NCI-H526 treated with DMSO at 0.1 percent for 48 hours (cell line): ENCODE measurements around the gene ZC3H12C.

Experiments used
- DNase-seq: peaks from one replicate; lab custom pipeline; 2025; lab: John Stamatoyannopoulos, UW

The ZC3H12C gene

DNA sequence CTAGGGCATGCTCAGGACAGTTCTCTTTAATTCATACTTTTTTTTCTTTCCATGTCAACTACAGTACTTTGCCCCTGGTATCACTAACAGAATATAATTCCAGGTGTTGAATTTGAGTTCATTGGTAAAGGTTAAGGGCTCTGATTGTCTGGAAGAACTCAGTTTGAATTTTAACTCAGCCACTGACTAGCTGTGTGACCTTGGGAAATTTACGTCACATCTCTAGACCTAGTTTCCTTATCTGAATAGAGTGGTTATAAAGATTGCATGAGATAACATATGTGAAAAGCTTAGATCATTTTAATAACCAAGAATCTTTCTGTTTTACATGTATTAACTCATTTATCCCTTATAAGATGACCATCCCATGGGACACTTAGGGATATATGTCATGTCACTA lies 15.8 kb upstream of the ZC3H12C start:
- DNase-seq: no peak

DNA sequence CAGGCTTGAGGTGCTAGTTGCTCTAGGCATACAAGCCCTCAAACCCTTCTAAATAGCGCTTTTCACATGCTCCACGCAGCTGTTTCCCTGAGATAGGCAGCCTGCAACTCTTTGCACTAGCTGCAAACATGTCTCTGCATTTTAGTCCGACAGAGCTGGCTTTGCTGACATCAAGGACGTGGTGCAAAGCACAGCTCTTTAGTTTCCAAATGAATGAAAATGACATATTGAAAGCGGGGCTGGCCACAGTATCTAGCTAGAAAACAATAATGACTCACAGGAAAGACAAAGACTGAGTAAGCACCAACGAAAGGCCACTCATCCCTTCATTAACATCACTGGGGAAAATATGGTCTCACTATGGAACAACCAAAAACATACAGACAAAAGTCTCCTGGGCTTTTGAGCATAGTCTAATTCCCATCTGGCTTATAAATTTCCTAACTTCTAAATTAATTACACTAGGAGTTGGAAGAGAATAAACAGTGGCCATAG lies 15.3 kb upstream of the ZC3H12C start:
- DNase-seq: no peak

DNA sequence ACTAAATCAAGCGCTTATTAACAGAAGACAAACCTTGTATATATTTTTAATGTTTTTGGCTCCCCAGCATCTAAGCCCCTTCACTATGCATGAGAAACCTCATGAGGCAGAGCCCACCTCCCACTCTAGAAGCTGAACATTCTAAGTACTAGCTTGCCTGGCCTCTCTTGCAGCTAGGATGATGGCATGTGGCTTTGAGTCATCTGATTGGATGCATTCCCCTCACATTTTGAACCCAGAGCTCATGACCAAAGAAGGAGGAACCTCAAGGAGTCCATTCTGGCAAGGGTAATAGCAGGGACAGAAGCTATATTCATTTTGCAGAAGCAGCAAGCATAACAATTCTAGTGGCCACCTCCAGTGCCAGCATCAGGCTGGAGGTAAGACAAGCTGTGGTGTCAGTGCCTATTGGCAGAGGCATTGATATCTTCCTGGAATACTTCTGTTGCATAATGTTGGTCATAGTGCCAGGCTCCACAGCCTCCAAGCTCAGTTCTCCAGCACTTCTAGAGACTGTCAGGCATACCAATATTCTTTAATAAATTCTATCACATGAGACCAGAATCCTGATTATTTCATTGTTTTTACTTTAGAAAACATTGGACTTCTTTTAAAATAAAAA lies 14.2 kb upstream of the ZC3H12C start:
- DNase-seq: no peak

- DNase-seq: no peak
Observed at GRCh38 chr11:110079726-110080125, 13.5 kb upstream of the ZC3H12C start.

DNA sequence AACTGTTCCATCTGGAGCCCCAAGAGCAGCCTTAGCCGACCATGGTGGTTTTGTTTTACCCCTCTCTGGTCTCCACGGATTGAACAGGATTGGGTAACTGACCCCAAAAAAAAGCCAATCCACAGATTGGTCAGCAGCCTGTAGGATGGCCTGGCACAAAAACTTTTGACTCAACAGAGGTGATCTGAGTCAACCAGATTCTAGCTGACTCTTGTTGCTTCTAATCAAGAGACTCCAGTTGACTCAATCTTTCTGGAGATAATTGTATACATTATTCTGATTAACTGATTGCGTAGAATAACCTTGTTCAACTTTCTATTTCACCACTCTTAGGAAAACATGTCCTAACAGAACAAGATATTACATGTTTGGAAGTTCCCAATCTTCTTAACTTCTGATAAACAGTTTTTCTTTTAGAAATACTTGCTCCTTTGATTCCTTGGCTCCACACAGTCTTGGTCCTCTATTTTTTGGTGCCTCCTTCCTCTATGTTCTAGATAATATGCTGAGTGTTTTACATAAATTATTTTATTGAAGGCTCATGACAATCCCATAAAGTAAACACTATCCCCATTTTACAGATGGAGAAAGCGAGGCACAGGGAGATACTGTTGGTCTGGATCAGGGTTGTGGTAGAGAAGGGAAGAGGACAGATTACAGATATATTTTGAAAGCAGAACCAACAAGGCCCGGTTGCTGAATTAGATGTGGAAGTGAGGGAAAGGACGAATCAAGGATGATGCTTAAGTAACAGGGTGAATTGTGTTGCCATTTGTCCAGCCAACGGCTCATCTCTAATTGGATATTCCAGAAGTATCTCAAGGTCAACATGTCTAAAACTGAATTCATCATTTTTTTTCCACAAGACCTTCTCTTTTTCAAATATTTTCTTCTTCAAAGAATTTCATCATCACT lies 11.5 kb upstream of the ZC3H12C start:
- no peak for DNase-seq

- DNase-seq: no peak
Observed at GRCh38 chr11:110082899-110083298, 10.3 kb upstream of the ZC3H12C start.

- DNase-seq: no peak
Observed at GRCh38 chr11:110085255-110085838, 7.8 kb upstream of the ZC3H12C start.

DNA sequence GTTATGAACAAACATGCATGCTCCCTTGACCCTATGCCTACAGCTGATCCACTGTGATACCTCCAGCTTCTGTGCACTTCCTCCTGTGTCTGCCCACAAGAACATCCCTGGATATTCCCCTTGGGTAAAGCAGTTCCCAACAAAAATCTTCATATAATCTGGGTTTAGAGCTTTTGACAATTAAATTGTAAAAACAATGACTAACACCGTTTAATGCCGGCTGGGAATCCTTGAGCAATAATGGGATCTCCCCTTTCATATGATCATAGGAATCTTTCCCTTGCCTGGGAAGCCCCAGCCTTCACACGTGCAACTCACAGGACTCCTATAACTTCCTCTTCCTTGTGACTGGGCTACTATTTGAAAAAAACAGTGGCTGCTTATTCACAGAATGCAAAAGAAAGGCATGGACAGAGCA lies 6.3 kb upstream of the ZC3H12C start:
- no peak for DNase-seq

GRCh38 chr11:110087812-110088534 lies 5.2 kb upstream of the ZC3H12C start:
- DNase-seq: no peak

- DNase-seq: no peak
Observed at GRCh38 chr11:110088535-110089344, 4.5 kb upstream of the ZC3H12C start.

DNA sequence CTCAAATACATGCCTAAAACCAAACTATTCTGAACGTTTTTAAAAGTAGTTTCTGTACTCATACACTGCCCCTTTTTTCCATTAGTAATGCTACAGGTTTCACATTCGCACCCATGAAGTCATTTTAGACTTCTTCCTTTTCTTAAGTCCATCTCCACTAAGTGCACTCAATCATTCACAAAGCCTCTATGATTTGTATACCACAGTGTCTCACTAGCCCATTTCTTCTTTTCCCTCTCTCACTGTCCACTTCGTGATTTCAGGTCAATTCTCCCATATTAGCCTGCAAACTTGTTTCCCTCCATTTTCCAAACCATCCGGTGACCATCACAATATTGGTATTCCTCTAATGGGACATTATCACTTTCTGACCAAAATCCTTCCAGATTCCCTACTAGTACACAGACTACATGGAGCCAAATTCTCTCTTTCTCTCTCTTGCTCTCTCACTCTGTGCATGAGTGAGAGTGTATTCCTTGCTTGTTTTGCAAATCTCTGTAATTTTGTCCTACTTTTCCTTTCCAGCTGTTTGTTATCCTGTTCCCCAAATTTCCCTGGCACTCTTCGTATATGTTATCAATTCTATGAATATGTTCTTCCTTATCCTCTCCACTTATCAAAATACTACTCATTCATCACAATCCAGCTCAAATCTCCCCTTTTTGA lies 3.4 kb upstream of the ZC3H12C start:
- no peak for DNase-seq

GRCh38 chr11:110090466-110091026 lies 2.6 kb upstream of the ZC3H12C start:
- DNase-seq: no peak

DNA sequence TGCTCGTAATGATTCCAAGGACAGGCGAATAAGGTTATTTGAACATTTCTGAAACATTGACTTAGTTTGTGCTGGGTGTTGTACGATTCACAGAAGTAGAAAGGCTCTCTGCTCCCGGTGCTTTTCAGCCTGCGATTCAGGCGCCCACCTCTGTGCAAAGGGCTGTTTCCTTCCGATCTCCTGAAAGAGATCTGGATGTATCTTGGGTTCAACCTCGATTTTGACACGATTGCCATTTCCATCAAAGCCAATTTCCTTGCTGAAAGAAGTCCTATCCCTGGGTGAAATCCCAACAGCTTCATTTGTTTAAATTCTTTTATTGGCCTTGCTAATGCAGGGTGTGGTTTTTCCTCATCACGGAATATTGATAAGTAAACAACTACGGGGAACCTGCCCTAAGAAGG lies 1.1 kb upstream of the ZC3H12C start:
- no peak for DNase-seq

GRCh38 chr11:110093407-110094297 lies 460 bp downstream of the ZC3H12C start:
- peak; percentile 90 for DNase-seq

- DNase-seq: no peak
Observed at GRCh38 chr11:110094298-110095285, 1.4 kb downstream of the ZC3H12C start.

DNA sequence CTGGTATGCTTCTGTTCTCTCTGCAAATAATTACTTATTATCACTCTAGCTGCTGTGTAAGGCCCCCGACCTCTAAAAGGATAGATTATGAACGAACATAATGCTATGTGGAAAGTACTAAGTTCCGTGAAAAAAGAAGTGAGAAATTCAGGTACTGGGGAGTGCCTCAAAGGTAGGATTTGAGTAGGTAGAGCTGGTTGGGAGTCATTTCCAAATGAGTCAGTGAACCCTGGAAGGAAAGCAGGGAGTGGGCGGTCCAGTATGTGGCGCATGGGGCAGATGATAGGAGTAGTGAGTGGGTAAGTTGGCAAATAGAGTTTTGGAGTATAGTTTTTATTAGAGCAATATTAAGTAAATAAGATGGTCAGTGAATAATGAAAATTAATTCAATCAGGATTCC lies 2.4 kb downstream of the ZC3H12C start:
- no peak for DNase-seq

GRCh38 chr11:110096496-110096895 lies 3.3 kb downstream of the ZC3H12C start:
- DNase-seq: no peak

DNA sequence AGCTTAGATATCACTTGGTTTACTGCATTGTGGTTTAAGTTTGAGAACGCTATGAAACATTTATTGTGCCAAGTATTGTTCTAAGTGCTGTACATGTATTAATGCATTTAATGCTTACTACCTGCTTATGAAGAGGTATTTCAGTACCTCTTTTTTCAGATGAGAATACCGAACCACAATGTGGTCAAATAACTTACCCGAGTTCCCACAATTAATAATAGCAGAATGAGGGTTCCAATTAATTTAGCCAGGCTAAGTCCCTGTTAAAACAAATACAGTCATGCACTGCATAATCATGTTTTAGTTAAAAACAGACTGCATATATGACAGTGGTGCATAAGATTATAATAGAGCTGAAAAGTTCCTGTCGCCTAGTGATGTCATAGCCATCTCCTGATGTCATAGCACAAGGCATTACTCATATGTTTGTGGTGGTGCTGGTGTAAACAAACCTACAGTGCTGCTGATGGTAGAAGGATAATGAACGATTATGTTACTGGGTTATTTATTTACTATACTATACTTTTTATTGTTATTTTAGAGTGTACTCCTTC lies 4.3 kb downstream of the ZC3H12C start:
- DNase-seq: no peak
